HS-5 (cell line): Measurements from ENCODE around the gene PHF21A.
"Not testable (repeated sequence)": the region's sequence is repeated elsewhere in the genome, so short reads cannot be mapped to it uniquely, and the experiment has no call there.

Experiments
- DNase-seq: peaks from one replicate; pipeline ENCODE4 v3.0.0-alpha.2; 2012; ENCODE audit warnings: low read depth

The PHF21A gene

DNA sequence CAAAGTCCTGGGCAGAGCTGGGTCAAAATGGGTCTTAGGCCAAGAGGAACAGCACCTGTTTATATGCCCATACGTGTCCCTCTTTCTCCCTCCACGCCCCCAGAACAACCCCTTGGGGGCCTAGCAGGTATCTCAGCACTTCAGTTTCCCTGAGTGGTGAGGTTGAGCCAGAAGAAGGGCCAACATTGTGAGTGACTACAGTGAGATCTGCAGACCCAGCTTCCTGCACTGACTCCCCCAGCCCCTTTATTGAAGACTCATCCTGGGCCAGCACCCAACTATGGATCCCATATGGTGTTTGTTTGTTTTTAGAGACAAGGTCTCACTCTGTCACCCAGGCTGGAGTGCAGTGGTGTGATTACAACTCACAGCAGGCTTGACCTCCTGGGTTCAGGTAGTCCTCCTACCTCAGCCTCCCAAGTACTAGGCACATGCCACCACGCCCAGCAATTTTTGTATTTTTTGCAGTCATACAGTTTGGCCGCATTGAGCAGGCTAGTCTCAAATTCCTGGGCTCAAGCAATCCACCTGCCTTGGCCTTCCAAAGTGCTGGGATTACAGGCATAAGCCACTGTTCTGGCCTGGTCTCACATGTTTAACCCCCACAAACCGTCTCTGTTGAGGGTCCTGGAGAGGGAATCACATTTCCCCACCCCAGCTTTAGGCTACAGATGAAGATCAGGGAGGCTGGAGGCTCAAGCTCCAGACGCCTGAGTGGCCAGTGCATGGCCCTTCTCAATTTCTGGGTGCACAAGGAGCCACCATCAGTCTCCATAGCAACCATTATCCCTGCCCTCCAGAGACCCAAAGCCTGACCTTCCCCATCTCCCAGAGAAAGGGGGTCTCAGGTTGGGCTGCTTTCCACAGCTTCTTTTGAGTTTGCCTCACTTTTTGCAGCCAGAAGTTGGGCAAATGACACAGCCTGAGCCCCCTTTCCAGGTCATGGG is 200.4 kb downstream of the PHF21A start:
- DNase-seq: no peak

DNA sequence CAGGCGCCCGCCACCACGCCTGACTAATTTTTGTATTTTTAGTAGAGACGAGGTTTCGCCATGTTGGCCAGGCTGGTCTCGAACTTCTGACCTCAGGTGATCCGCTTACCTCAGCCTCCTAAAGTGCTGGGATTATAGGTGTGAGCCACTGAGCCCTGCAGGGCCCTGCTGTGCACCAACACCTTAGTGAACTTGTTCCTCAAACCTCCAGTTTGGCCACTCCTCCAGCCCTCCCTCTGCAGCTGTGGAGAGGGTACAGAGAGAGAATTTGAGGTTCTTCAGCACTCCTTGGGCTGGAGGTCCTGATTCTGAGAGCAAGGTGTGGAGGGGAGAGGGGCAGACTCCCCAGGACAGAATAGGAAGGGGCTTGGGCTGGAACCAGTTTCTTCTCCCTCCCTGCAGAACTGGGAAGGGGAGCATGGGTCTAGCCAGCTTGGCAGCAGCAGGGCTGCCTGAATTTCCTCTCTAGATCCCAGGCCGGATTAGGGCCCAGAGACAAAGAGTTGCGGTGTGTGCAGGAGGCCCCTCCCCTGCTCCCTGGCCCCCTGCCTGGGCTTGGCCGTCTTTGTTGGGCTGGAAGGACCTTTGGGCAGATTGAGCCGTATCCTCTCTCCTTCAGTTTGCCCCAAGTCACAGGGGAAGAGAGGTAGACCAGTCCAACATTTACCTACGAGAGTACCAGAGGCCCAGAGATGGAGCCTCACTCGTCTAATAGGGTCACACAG is 201.3 kb downstream of the PHF21A start:
- no peak for DNase-seq

DNA sequence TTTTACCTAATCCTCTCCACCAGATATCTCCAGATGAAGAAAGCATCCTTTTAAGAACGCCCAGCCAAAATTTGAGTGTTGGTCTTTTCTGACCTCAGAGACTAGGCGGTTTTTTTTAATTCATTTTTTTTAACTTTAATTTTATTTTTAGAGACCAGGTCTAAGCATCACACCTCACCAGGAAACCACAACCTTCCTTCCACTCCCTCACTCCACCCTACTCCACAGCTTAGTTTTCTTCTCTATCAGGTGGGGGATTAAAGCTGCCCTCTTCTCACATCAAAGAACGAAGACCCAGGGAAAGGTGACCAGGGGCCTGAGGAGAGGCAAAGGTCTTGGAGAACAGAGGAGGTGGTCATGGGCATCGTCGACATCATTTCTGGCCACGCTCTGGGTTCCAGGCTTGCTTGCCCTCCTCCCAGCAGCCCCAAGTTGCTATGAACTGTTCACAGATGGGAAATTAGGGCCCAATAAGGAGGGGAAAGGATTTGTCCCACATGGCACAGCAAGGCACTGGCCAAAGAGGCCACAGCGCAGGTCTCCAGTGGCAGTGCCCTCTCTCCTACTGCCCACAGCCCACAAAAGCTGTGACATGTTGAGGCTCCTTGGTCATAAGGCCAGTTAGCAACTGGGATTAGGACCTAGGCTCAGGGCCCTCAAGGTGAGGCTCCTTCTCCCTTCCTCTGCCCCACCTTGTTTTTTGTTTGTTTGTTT is 202.1 kb downstream of the PHF21A start:
- no peak for DNase-seq

DNA sequence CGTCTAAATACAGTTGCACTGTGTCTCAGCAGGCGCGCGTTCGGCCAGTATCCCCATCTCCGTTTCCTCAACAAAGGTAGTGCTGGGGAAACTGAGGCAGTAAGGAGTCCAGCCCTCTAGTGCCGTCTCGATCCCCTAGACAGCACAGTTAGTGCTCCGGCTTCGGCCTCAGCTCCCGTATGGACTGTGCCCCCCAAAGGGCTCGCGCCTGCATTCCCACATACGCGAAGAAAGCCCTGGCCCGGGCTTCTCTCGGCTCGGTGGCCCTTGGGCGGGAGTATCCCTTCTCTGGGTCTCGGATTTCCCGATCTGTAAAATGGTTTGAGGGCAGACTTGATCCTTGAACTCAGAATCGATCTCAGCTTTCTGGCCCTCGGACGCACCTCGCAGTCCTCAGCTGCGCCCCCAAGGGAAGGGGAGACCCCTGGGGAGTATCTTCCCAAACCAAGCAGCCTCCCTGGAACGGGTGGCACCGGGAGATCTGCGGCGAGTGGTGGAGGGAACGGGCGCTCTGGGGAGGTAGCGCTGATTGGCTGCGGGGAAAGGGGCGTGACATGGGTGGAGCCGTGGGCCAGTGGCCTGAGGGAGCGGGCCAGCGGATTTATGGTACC is 202.8 kb downstream of the PHF21A start:
- DNase-seq: peak; percentile 22

DNA sequence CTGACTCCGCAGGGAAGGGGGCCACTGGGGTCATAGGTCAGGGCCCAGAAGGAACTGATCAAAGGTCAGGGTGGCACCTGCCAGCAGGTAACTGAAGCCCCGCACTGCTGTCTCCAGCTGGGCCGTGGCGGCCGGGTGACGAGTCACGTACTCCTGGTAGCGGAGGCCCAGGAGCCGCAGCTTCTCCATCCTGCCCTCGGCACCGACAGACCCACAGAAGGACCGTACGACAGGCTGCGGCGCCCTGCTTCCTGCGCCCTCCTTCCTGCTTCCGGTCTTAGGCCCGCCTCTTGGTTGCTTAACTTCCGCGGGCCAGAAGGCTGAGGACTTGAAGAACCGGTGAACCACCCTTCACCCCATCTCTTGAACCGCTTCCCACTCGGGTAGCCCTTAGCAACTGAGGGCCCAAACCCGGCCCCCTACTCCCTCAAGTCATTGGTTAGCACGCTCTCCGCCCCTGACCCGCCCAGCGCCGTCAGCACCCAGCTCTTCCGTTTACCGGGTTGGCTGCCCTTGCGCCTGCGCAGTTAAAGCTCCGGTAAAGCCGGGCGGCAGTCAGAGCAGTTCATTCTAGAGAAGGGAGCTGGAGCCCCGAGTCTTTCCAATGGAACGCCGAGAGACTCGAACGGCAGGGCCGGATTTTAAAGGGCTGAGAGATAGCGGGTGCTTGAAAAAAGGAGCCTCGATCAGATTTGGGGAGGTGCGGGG is 203.5 kb downstream of the PHF21A start, which contains the start of gene PEX16:
PEX16 (minus strand) TSS at position 255 of the 708 bp plus-strand sequence; CDS start at position 189, 66 bp downstream.
- DNase-seq: peak; percentile 96

DNA sequence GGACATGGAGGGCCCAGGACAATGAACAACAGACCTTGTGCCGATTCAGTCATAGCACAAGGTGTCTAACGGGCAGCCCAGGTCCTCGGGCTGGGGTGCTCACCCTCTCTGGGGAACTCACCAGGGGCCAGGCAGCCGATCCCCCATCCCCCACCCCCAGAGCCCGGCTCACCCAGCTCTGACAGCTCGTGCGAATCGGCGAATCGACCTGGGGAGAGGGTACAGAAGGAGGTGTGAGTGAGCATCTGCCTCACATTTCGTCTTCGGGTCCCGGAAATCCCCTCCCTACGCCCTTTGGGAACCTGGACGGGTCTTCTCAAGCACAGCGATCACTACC is 204.0 kb downstream of the PHF21A start:
- DNase-seq: no peak

DNA sequence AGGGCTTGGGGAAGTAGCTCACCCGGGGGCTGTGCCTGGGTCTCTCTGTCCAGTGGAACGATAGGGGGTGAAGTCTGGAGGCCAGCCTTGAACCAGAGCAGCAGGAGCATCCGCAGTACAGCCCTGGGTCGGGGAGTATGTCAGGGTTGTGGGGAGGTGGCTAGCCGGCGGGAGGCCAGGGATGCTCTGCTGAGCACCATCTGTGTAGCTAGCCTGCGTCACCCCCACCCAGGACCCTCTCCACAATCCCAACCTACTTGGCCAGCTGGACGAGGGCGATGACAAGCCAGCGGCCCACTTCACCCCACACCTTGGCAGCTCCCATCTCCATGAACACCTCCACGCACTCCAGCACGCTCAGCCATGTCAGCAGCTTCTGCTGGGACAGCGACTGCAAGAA is 205.8 kb downstream of the PHF21A start:
- DNase-seq: no peak

DNA sequence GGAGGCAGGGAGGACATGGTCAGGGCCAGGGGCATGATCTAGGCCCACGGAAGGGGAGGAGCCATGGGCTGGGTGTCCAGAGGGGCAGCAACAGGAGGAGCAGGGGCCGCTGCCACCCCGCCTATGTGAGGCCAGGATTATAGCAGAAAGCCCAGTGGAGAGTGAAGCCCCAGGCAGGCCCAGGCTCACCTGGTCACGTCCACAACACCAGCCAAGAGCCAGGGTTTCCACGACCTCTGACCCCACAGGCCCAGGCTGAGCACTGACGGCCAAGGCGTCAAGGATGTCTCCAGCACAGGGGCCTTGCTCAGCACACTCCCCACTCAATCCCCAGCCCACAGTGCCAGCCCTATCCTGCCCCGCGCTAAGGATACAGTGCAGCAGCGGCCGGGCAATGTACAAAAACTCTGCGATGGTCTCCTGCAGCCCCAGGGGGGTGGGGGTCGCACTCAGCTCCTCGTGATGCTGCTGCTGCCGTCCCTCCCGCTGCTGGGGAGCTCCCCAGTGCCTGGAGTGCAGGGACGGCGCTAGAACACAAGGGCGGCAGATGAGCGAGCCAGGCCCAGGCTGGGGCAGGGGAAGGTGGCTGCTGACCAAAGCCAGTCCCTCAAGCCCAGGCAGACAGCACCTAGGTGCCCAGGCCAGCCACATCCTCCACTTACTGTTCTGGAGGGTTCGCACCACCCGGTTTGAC is 207.2 kb downstream of the PHF21A start:
- no peak for DNase-seq

DNA sequence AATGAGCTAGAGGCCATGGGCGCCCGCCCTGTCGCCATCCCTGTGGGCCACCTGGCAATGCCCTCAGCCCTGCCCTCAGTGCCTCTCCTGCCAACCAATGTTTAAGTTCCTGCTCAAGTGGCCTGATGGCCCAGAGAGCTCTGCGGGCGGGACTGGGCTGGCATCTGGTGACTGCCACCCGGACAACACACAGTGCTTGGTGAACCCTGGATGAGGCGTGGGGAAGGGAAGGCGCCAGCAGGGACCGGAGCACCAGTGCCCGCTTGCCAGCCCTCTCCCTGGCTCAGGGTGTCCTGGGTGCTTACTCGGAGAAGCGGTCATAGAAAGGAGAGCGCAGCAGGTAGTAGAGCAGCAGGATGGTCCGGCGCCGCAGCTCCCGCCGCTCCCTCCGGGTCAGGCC is 207.7 kb downstream of the PHF21A start:
- DNase-seq: no peak

DNA sequence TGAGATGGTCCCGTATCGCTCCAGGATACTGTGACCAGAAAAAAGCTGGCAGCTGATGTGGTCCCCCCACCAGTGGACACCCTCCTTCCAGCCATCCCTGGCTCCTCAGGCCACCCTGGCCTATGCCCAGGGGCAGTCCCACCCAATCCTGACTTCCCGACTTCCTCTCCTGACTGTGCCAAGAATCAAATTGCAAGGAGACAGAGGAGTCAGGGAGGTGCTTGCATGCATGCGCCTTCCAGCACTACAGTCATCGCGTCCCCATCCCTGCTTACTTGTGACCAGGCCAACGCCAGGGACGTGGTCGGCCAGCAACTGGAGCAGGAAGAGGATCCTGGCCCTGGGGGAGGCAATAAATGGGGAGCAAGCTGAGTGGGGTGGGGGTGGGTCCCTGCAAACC is 210.6 kb downstream of the PHF21A start:
- no peak for DNase-seq

DNA sequence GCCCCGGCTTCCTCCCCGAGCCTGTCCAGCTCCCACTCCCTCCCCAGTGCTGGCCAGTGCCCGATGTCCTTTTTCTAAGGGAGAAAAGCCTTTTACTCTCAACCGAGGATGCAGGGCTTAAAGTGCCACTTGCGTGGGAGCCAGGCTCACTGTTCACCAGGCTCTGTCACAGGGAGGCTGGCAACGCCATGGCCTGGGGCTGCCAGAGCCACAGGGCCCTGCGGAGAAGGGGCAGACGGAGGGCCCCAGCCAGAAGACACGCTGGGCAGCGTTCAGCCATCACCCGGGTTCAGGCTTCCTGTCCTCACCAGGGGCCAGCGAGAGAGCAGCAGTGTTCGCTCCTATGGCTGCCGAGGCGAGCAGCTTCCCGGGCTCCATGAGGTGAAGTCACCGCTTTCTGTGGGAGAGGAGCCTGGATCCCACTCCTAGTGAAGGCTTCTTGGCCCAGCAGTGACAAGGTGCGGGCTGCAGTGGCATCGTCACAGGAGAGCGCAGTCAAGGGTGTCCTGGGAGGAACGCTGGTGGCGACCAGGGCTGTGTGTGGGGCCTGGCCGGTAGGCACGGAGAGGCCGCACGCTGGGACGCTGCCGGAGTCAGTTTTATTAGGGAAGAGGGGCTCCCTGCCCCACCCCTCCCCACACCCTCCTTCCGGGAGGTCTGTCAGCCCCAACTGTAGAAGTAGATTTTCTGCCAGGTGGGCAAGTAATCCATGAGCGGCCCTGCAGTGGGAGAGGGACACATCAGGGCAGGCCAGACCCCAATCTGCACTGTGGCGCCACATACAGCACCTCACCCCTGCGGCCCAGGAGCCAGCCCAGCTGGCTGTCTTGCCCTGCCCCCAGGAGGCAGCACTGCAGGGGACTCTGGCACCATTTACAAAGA is 211.4 kb downstream of the PHF21A start:
- DNase-seq: no peak

DNA sequence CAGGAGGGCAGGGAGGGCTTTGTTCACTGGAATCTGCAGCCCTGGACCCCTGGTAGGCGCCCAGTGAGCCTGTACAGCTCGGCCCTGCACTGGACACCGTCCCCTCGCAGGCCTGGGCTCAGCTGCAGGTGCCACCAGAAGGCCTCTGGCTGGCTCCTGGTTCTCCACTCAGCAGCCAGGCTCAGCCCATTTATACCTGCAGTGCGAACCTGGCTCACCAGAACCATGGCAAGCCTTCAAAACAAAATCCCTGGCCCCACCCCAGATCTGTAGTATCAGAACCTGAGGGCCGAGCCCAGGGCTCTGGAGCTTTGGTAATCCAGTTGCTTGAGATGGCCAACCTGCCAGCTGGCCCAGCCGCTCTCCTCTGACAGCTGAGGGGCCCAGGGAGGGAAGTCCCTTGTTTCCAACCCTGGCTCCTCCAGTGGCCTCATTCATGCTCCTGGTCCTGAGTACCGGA is 213.3 kb downstream of the PHF21A start:
- no peak for DNase-seq

DNA sequence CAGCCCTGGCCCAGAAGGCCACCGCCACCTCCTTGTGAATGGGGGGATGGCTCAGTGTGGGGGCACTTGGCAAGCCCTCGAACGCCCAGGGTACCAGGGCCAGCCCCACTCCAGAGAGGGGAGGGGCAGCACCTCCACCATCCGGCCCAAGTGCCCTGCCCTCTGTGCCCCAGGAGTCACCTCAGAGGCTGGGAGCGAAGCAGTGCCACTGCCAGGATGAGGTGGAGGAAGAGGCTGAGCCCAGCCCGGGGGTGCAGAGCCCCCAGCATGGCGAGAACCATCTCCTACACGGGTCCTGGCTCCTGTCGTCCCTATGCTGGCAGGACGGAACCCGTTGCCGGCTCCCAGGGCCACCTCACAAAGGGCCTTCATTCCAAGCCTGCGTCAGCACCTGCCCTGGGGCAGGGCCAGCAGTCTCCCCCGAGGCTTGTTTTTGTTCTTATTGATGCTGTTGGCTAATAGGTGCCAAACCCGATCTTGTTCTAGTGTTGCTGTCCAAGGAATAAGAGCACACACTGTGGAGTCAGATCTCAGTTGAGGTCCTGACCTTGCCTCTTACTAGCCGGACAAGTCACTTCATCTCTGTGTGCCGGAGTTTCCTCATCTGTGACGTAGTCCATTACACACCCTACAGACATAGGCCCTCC is 214.2 kb downstream of the PHF21A start, which contains the start of gene FREY1:
FREY1 (minus strand) TSS at position 307 of the 647 bp plus-strand sequence; CDS start at position 281, 26 bp downstream.
- DNase-seq: no peak

DNA sequence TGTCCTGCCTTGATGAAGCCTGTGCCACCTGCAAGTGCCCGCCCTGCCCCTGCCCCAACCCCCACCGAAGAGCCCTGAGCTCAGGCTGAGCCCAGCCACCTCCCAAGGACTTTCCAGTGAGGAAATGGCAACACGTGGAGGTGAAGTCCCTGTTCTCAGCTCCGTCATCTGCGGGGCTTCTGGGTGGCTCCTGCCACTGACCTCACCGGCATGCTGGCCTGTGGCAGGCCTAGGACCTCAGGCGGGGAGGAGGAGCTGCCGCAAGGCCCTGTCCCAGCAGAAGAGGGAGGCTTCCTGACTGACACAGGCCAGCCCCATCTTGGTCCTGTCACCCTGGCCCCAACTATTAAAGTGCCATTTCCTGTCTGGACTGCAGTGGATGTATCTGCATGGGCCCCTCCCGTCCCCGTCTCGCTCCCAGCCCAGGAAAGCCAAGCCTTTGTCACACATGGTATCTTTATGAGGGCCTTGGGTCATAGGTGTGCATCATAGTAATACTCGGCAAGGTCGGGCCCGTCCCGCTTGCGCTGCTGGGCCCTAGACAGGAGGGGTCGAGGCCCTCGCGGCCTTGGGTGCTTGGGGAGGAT is 215.1 kb downstream of the PHF21A start:
- DNase-seq: no peak

DNA sequence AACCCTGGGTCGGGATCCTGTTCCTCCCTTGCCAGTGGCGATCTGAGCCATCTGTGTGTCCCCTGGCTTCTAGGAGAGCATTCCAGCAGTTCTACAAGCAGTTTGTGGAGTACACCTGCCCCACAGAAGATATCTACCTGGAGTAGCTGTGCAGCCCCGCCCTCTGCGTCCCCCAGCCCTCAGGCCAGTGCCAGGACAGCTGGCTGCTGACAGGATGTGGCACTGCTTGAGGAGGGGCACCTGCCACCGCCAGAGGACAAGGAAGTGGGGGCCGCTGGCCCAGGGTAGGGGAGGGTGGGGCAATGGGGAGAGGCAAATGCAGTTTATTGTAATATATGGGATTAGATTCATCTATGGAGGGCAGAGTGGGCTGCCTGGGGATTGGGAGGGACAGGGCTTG is 215.7 kb downstream of the PHF21A start:
- DNase-seq: not testable (repeated sequence)

DNA sequence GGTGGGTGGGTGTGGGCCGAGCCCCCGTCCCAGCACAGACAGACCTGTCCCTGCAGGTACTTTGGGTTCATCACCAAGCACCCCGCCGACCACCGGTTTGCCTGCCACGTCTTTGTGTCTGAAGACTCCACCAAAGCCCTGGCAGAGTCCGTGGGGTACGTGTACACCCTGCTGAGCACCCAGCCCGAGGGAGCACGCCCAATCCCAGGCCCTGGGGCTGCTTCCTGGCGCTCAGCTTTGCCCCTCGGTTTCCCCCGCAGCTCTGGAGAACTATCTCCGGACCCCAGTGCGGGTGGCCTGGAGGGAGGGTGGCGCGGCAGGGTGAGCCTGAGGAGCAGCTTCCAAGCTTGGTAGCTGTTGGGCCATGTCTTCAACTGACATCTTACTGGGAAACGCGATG is 216.2 kb downstream of the PHF21A start:
- DNase-seq: no peak

DNA sequence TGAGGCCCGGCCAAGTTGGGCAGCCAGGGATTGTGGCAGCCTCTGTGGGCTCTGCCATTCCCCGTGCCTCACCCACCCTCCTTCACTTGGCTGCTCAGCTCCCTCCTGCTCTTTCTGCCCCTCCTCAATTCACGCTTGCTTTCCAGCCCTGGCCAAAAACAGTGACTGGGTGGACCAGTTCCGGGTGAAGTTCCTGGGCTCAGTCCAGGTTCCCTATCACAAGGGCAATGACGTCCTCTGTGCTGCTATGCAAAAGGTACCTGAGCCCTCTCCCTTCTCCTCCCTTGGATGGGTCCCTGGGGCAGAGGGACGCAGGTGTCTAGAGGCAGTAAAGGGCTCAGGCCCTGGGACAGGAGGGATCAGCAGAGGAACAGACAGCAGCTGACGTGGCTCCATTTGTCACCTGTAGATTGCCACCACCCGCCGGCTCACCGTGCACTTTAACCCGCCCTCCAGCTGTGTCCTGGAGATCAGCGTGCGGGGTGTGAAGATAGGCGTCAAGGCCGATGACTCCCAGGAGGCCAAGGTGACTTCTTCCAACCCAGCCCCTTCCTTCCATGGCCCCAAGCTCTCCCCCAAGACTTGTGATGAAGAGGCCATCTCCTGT is 216.8 kb downstream of the PHF21A start:
- no peak for DNase-seq
